K562 (cell line): ENCODE results near the gene TMEM176B. TPM values are rescaled to one million over a fixed set of nuclear protein-coding genes. Genes with fewer than 3 reads are reported as not detected.

Experiments
- CCNT2 ChIP-seq: IDR thresholded peaks from 2 replicates; pipeline ENCODE4 v1.6.1; 2011; ENCODE audit warnings: borderline replicate concordance, low read depth, mild to moderate bottlenecking, moderate library complexity, mixed read lengths, low read length; ENCODE audit not compliant: insufficient read length; ENCODE audit errors: extremely low read depth
- CTBP1 ChIP-seq: fragments of 450-650 bp; IDR thresholded peaks from 2 replicates; pipeline ENCODE4 v1.6.1; 2016; ENCODE audit warnings: borderline replicate concordance
- DIDO1 ChIP-seq: fragments of 450-650 bp; IDR thresholded peaks from 2 replicates; pipeline ENCODE4 v1.6.1; 2016; ENCODE audit warnings: low read depth, missing biosample characterization, missing genetic modification characterization
- ETV5 ChIP-seq: sonication (generic); formaldehyde crosslinking; IDR thresholded peaks from 2 replicates; pipeline ENCODE4 v1.4.0; 2020; ENCODE audit warnings: low read depth, mild to moderate bottlenecking, missing genetic modification reagents
- FOXP1 ChIP-seq: sonication (generic); formaldehyde crosslinking; IDR thresholded peaks from 2 replicates; pipeline ENCODE4 v1.8.0; 2022; ENCODE audit warnings: mild to moderate bottlenecking, missing genetic modification reagents
- GTF2F1 ChIP-seq: IDR thresholded peaks from 2 replicates; pipeline ENCODE4 v1.6.1; 2011; ENCODE audit warnings: low read depth, low read length, improper control_type of control experiment
- ILK ChIP-seq: fragments of 450-650 bp; IDR thresholded peaks from 2 replicates; pipeline ENCODE4 v1.6.1; 2016; ENCODE audit warnings: missing genetic modification characterization, low read depth, mild to moderate bottlenecking, missing compliant biosample characterization, moderate library complexity, borderline replicate concordance
- NR3C1 ChIP-seq: sonication (generic); formaldehyde crosslinking; IDR thresholded peaks from 2 replicates; pipeline ENCODE4 v1.8.1; 2022; ENCODE audit warnings: missing genetic modification reagents
- RBFOX2 ChIP-seq: fragments of 200-400 bp; formaldehyde crosslinking; IDR thresholded peaks from 2 replicates; pipeline ENCODE4 v1.6.1; 2017; ENCODE audit warnings: low read depth, mild to moderate bottlenecking, low read length, moderate library complexity
- SP2 ChIP-seq: IDR thresholded peaks from 2 replicates; pipeline ENCODE4 v1.6.1; 2011; ENCODE audit warnings: mild to moderate bottlenecking, low read depth, low read length, moderate library complexity; ENCODE audit not compliant: poor library complexity, severe bottlenecking; ENCODE audit errors: extremely low read depth
- ZNF324 ChIP-seq: fragments of 250-450 bp; sonication (Bioruptor Pico); IDR thresholded peaks from 2 replicates; pipeline ENCODE4 v1.4.0; 2020; ENCODE audit warnings: mild to moderate bottlenecking
- polyA plus RNA-seq, 8 experiments: library from polyadenylated mRNA; depleted of rRNA in 4 of 8; stranded (reverse) in 5 of 8; unstranded in 3 of 8; fragments of >200 nt; fragmentation: Nextera tagmentation in 2 of 8; fragmentation: Illumina TruSeq in 1 of 8; extraction: Ambion mirVana in 2 of 8; extraction: Trizol in 1 of 8; gene quantifications; 2 replicates each; pipeline versions ENCODE4 v1.2.1 to v1.2.3, GENCODE V29; 2011 to 2014; ENCODE audit warnings: inconsistent platforms in 1 of 8, missing spikeins in 1 of 8
- total RNA-seq, 7 experiments: library from RNA; depleted of rRNA in 6 of 7; stranded (reverse); fragments of >200 nt in 6 of 7; fragmentation: Illumina TruSeq in 2 of 7; extraction: Trizol in 2 of 7; gene quantifications; 2 replicates each; pipeline versions ENCODE4 v1.2.1 to v1.2.3, GENCODE V29; 2011 to 2021; ENCODE audit warnings: low replicate concordance in 1 of 7
- TF ChIP-seq, protein P1 (sequence below): fragments of 250-450 bp; sonication (Bioruptor Pico); IDR thresholded peaks from 2 replicates; pipeline ENCODE4 v1.5.0; 2022; ENCODE audit warnings: mild to moderate bottlenecking
- TF ChIP-seq, protein P2 (sequence below): sonication (generic); formaldehyde crosslinking; IDR thresholded peaks from 2 replicates; pipeline ENCODE4 v1.8.0; 2022; ENCODE audit warnings: mild to moderate bottlenecking, missing genetic modification reagents
- TF ChIP-seq, protein P3 (sequence below): fragments of 250-450 bp; sonication (Bioruptor Pico); IDR thresholded peaks from 2 replicates; pipeline ENCODE4 v1.8.0; 2022; ENCODE audit warnings: inconsistent platforms
- TF ChIP-seq, protein P4 (sequence below): fragments of 150-350 bp; conservative IDR thresholded peaks from 2 replicates; pipeline ENCODE4 v1.6.1; 2014; ENCODE audit warnings: low read length
- TF ChIP-seq, protein P5 (sequence below): fragments of 250-450 bp; sonication (Bioruptor Pico); IDR thresholded peaks from 2 replicates; pipeline ENCODE4 v1.4.0; 2020; ENCODE audit warnings: borderline replicate concordance

Gene TMEM176B
- total and polyA plus RNA-seq, 9 of the 15 experiments (the other 6 are each of a cell fraction or from before 2014, with no cell fraction given) = 0.19 to 0.60 TPM; not detected in 7

DNA sequence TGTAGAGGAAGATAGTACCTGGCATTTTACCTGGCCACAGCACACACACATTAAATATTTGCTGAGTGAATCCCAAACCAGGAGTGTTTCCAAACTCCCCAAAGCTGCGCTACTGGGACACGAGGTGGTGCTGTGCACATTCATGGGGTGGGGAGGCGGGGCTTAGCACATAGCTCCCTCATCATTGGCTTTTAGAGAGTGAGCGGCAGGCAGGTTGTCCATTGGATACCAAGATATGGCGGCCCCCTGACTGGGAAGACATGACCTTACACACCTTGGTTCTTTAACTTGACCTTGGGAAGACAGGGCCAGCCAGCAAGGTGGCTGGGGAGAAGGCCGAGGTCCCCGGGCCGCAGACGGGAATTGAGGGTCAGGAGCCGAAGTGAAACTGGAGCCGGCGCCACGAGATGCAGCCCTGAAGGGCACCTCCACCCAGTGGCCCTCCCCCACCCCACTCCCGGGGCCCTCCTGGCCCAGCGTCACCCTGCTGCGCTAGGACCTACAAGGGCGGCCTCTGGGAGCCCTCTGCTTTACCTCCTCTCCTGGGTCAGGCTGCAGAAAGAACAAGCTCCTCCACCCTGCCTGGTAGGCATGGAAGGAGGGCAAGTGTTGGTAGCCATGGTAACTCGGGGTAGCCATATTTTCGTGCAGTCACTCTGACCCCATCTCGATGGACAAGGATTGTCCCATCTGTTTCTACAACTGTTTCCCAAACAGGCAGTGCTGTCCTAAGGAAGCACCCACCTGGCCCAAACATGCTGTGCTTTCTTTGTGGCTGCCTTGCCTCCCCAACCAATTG is 24.4 kb upstream of the TMEM176B start (continued):
- TF ChIP-seq, protein P1, sequence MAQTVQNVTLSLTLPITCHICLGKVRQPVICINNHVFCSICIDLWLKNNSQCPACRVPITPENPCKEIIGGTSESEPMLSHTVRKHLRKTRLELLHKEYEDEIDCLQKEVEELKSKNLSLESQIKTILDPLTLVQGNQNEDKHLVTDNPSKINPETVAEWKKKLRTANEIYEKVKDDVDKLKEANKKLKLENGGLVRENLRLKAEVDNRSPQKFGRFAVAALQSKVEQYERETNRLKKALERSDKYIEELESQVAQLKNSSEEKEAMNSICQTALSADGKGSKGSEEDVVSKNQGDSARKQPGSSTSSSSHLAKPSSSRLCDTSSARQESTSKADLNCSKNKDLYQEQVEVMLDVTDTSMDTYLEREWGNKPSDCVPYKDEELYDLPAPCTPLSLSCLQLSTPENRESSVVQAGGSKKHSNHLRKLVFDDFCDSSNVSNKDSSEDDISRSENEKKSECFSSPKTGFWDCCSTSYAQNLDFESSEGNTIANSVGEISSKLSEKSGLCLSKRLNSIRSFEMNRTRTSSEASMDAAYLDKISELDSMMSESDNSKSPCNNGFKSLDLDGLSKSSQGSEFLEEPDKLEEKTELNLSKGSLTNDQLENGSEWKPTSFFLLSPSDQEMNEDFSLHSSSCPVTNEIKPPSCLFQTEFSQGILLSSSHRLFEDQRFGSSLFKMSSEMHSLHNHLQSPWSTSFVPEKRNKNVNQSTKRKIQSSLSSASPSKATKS (CRISPR knock-in tag) = no peak
- TF ChIP-seq NR3C1 (CRISPR knock-in tag) (no peak), ETV5 (no peak), FOXP1 (no peak), DIDO1 (peak; percentile 66; the same call in 1 of the 2 replicates), GTF2F1 (no peak), ZNF324 (no peak), SP2 (peak; percentile 71), ILK (no peak), CTBP1 (0 out of 2 replicates have a peak, but pooled peaks have one; percentile 18), RBFOX2 (no peak), CCNT2 (no peak)
- TF ChIP-seq, protein P2, sequence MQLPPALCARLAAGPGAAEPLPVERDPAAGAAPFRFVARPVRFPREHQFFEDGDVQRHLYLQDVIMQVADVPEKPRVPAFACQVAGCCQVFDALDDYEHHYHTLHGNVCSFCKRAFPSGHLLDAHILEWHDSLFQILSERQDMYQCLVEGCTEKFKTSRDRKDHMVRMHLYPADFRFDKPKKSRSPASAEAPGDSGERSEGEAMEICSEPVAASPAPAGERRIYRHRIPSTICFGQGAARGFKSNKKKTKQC (CRISPR knock-in tag) = no peak
- TF ChIP-seq, protein P3, sequence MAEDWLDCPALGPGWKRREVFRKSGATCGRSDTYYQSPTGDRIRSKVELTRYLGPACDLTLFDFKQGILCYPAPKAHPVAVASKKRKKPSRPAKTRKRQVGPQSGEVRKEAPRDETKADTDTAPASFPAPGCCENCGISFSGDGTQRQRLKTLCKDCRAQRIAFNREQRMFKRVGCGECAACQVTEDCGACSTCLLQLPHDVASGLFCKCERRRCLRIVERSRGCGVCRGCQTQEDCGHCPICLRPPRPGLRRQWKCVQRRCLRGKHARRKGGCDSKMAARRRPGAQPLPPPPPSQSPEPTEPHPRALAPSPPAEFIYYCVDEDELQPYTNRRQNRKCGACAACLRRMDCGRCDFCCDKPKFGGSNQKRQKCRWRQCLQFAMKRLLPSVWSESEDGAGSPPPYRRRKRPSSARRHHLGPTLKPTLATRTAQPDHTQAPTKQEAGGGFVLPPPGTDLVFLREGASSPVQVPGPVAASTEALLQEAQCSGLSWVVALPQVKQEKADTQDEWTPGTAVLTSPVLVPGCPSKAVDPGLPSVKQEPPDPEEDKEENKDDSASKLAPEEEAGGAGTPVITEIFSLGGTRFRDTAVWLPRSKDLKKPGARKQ (CRISPR knock-in tag) = no peak
- TF ChIP-seq, protein P4, sequence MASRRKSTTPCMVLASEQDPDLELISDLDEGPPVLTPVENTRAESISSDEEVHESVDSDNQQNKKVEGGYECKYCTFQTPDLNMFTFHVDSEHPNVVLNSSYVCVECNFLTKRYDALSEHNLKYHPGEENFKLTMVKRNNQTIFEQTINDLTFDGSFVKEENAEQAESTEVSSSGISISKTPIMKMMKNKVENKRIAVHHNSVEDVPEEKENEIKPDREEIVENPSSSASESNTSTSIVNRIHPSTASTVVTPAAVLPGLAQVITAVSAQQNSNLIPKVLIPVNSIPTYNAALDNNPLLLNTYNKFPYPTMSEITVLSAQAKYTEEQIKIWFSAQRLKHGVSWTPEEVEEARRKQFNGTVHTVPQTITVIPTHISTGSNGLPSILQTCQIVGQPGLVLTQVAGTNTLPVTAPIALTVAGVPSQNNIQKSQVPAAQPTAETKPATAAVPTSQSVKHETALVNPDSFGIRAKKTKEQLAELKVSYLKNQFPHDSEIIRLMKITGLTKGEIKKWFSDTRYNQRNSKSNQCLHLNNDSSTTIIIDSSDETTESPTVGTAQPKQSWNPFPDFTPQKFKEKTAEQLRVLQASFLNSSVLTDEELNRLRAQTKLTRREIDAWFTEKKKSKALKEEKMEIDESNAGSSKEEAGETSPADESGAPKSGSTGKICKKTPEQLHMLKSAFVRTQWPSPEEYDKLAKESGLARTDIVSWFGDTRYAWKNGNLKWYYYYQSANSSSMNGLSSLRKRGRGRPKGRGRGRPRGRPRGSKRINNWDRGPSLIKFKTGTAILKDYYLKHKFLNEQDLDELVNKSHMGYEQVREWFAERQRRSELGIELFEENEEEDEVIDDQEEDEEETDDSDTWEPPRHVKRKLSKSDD = no peak
- TF ChIP-seq, protein P5, sequence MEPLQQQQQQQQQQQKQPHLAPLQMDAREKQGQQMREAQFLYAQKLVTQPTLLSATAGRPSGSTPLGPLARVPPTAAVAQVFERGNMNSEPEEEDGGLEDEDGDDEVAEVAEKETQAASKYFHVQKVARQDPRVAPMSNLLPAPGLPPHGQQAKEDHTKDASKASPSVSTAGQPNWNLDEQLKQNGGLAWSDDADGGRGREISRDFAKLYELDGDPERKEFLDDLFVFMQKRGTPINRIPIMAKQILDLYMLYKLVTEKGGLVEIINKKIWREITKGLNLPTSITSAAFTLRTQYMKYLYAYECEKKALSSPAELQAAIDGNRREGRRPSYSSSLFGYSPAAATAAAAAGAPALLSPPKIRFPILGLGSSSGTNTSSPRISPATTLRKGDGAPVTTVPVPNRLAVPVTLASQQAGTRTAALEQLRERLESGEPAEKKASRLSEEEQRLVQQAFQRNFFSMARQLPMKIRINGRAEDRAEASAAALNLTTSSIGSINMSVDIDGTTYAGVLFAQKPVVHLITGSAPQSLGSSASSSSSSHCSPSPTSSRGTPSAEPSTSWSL = 0 out of 2 replicates have a peak, but pooled peaks have one; percentile 50
